Left hindlimb (tissue), 1 donor: Measurements from ENCODE around the gene EXOC1.
"Not testable (repeated sequence)": the region's sequence is repeated elsewhere in the genome, so short reads cannot be mapped to it uniquely, and the experiment has no call there.

Experiments
- DNase-seq: peaks from one replicate; pipeline ENCODE4 v3.0.0-alpha.2; 2018

Gene EXOC1, protein sequence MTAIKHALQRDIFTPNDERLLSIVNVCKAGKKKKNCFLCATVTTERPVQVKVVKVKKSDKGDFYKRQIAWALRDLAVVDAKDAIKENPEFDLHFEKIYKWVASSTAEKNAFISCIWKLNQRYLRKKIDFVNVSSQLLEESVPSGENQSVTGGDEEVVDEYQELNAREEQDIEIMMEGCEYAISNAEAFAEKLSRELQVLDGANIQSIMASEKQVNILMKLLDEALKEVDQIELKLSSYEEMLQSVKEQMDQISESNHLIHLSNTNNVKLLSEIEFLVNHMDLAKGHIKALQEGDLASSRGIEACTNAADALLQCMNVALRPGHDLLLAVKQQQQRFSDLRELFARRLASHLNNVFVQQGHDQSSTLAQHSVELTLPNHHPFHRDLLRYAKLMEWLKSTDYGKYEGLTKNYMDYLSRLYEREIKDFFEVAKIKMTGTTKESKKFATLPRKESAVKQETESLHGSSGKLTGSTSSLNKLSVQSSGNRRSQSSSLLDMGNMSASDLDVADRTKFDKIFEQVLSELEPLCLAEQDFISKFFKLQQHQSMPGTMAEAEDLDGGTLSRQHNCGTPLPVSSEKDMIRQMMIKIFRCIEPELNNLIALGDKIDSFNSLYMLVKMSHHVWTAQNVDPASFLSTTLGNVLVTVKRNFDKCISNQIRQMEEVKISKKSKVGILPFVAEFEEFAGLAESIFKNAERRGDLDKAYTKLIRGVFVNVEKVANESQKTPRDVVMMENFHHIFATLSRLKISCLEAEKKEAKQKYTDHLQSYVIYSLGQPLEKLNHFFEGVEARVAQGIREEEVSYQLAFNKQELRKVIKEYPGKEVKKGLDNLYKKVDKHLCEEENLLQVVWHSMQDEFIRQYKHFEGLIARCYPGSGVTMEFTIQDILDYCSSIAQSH

GRCh38 chr4:55853484-55854046 lies at the start of gene EXOC1:
EXOC1 (plus strand) TSS chr4:55853648; CDS start chr4:55858324, 4,676 bp downstream.
- peak; percentile 98 for DNase-seq

DNA sequence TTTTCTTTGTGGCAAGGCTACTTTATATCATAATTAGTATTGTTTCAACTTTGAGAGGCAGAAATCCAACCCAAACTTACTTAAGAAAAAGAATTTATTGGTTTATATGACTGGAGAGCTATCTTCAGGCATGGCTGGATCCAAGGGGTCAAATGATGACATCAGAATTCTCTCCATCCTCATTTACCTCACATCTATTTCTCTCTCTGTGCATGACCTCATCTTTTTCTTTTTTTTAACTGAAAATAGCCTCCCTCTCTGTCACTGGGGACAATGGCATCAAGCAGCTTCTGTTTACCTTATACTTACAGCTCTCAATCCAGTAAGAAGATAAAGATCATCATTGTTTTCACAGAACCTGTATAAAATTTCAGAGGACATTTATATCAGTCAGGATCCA lies 45.9 kb upstream of the EXOC1 start:
- no peak for DNase-seq

GRCh38 chr4:55808186-55808585 lies 45.3 kb upstream of the EXOC1 start:
- no peak for DNase-seq

DNA sequence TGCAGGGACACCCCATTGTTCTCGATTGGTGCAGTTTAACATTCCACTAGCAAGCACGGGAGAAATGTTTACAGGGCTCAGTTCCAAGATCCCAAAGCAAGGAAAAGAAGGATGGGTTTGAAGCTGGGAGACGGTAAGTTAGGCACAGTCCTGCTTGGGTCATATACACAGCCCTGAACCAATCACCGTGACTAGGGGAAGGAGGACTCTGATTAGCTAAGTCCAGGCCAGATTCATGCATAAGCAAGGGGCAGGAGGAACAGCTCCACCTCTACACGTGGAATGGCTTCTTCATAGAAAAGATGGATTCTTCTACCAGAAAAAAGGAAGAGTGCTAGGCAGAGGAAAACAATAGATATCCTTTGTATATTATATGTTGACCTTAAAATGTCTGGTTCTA lies 44.8 kb upstream of the EXOC1 start:
- no peak for DNase-seq

GRCh38 chr4:55817691-55818090 lies 35.8 kb upstream of the EXOC1 start:
- no peak for DNase-seq

GRCh38 chr4:55819634-55820033 lies 33.8 kb upstream of the EXOC1 start, which contains the start of gene EXOC1L:
EXOC1L (plus strand) TSS chr4:55819790; CDS start chr4:55820027, 237 bp downstream.
- DNase-seq: peak; percentile 53

DNA sequence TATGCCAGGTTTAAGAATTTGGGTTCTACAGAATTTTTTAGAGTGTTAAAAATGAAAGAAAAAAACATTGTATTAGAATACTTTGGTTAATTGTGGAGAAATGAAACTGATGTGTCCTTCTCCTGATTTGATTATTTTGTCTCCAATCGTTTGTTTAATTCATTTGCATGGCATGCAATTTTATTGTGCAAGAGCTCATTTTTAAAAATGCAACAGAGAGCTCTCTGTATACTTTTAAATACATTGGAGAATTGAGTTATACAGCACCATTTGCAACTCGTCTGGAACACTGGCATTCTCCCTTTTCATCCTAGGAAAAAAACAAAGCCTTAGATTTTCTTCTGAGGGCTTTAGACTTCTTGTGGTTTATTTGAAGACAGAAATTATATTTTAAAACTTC lies 33.2 kb upstream of the EXOC1 start:
- DNase-seq: no peak

DNA sequence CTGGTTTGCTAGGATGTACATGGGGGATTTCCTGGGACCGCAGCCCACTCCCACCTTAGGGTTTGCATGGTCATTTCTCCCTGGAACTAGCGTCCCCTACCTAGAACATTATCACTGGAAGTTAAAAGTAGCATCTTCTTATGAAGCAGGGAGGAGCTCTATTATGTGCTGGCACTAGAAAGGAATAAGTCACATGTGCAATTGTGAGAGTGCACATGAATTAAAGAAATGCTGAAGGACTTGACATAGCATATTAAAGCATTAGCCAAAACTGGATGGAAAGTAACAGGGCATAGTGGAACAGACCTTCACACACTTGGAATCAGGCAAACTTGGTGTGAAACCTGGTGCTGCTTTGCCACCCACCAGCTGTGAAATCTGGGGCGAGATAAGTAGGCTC lies 31.1 kb upstream of the EXOC1 start:
- no peak for DNase-seq

DNA sequence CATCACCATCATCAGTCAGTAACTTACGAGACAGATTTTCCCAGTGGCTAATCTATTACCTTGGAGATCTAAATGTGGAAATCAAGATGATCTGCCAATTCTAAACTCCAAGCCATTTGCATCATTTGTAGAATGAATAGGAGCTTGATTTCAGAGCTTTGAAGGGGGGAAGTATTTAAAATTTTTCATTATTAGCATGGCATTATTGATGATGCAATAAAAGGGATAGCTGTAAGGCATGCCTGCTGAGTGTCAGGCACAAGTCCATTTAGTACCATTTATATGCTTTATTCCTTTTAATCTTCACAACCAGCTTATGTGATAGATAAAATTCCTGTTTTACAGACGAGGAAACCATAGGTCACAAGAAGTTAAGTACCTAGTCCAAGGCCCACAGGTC lies 28.6 kb upstream of the EXOC1 start:
- DNase-seq: no peak

DNA sequence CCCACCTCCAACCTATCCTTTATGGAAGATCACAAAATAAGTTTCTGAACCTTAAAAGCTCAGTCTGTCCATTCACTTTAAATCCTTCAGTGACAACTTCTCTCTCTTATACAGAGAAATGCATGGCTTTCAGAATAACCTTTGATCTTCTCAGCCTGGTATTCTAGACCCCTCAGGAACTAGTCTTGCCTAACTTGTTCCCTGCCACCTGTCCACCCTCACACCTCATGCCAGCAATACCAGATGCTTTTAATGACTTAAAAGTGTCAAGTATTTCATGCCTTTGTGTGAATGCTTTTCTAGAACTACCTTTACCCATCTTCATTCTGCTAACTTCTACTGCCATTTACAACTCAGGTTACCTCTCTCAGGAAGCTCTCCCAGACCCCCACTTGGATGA lies 26.5 kb upstream of the EXOC1 start:
- DNase-seq: no peak

GRCh38 chr4:55827582-55827981 lies 25.9 kb upstream of the EXOC1 start:
- no peak for DNase-seq

GRCh38 chr4:55830048-55830447 lies 23.4 kb upstream of the EXOC1 start:
- no peak for DNase-seq

DNA sequence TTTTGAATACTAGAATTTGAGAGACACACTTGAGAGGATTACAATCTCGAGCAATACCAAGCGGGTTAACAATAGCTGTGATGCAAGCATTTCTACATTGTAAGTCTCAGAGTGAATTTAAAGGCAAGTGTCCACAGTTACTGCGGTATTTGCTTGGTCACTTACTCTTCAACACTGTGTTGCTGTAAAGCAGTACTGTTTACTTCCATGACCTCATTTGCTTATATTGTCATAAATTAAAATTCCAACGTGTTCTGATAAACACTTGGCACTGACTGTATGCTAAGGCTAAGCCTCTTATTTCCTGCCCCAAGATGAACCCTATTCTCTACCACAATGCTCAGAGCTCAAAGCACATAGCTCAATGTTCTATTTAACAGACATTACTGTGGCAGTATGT lies 22.7 kb upstream of the EXOC1 start:
- no peak for DNase-seq

DNA sequence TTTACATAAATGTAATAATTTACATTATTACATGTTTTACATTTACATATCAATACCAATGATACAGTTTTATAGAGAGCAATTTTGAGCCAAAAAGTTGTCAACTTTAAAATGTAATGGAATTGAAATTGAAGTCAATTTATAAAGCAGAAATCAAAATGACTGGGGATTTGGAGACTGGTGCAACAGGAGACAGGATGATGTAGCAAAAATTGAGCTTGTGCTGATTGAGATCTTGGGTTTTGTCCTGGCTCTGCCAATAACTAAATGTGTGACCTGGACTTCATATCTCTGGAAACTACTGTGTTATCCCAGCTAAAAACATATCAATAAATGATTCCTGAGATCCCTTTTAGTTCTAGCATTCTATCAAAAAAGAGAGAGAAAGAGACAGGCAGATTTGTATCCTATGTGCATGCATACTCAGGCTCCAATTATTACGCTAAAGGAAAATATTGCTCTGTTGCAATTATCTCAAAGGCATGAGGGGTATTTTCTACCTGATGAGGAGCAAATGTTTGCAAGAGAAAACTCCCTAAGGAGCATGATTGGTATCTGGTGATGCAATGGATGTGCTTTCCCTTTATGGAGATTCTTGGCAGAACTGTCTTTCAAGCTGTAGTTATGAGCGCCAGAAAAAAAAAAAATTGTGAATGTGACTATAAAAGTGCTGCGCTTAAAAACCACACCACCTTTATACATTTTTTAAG lies 19.2 kb upstream of the EXOC1 start:
- DNase-seq: no peak

DNA sequence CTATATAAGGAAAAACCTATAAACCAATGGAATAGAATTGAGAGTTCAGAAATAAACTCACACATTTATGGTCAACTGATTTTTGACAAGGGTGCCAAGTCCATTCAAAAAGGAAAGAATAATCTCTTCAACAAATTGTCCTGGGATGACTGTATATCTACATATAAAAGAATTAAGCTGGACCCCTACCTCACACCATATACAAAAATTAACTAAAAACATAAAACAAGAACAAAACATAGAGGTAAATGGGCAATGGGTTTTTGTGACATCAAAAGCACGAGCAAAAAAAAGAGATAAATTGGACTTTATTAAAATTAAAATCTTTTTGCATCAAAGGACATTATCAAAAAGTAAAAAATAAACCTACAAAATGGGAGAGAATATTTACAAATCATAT lies 15.5 kb upstream of the EXOC1 start:
- no peak for DNase-seq

GRCh38 chr4:55838356-55838755 lies 15.1 kb upstream of the EXOC1 start:
- no peak for DNase-seq

GRCh38 chr4:55838952-55839351 lies 14.5 kb upstream of the EXOC1 start:
- no peak for DNase-seq

- no peak for DNase-seq
These were observed 12.5 kb upstream of the EXOC1 start for GRCh38 chr4:55840956-55841355.

GRCh38 chr4:55841373-55842239 lies 11.8 kb upstream of the EXOC1 start:
- not testable (repeated sequence) for DNase-seq

DNA sequence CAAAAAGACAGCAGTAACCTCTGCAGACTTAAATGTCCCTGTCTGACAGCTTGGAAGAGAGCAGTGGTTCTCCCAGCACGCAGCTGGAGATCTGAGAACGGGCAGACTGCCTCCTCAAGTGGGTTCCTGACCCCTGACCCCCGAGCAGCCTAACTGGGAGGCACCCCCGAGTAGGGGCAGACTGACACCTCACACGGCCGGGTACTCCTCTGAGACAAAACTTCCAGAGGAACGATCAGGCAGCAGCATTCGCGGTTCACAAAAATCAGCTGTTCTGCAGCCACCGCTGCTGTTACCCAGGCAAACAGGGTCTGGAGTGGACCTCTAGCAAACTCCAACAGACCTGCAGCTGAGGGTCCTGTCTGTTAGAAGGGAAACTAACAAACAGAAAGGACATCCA lies 11.1 kb upstream of the EXOC1 start:
- not testable (repeated sequence) for DNase-seq

- DNase-seq: no peak
These were observed 3.7 kb upstream of the EXOC1 start for GRCh38 chr4:55849724-55850123.

DNA sequence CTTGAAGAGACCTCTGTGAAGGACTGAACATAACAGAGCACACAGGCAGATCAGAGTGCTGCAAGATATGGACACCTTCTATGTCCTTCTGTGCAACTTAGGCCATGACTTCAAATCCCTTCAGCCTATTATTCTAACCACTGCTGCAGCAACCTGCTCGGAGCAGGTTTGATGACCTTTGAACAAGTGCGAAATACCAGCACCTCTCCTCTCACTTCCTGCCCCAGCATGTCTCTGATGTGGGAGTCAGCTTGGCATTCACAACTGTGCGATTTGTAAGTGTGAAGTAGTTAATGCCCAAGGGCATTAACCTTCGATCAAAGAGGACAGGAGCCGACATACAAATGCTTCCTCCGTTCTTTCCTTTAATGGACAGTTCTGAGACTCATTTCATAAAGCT lies 1.6 kb upstream of the EXOC1 start:
- no peak for DNase-seq
